ENCODE data around the gene CLTB.

The CLTB gene

GRCh38 chr5:176405656-176406435 is 10.5 kb downstream of the CLTB start:
- Histone ChIP-seq H3K27ac (no peak overlapping the region), H3K36me3 (replicated peaks) (peaks cover 14% of the 10 kb centered on the region), H3K27me3 (replicated peaks) (no peaks in the 10 kb centered on the region), H3K4me3 (ENCODE audit: low read depth, low read length) (no peak overlapping the region)
- in situ Hi-C loops (cut with HindIII; ENCODE audit: low pct_ligation_motif_present, low sequenced_read_pairs), result no loop called here
- DNase-seq, result no peak
- TF ChIP-seq, protein P1, sequence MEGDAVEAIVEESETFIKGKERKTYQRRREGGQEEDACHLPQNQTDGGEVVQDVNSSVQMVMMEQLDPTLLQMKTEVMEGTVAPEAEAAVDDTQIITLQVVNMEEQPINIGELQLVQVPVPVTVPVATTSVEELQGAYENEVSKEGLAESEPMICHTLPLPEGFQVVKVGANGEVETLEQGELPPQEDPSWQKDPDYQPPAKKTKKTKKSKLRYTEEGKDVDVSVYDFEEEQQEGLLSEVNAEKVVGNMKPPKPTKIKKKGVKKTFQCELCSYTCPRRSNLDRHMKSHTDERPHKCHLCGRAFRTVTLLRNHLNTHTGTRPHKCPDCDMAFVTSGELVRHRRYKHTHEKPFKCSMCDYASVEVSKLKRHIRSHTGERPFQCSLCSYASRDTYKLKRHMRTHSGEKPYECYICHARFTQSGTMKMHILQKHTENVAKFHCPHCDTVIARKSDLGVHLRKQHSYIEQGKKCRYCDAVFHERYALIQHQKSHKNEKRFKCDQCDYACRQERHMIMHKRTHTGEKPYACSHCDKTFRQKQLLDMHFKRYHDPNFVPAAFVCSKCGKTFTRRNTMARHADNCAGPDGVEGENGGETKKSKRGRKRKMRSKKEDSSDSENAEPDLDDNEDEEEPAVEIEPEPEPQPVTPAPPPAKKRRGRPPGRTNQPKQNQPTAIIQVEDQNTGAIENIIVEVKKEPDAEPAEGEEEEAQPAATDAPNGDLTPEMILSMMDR (IDR thresholded peaks at IDR 0.05; ENCODE audit: low read depth, low read length, missing control alignments), result peak; percentile 30

DNA sequence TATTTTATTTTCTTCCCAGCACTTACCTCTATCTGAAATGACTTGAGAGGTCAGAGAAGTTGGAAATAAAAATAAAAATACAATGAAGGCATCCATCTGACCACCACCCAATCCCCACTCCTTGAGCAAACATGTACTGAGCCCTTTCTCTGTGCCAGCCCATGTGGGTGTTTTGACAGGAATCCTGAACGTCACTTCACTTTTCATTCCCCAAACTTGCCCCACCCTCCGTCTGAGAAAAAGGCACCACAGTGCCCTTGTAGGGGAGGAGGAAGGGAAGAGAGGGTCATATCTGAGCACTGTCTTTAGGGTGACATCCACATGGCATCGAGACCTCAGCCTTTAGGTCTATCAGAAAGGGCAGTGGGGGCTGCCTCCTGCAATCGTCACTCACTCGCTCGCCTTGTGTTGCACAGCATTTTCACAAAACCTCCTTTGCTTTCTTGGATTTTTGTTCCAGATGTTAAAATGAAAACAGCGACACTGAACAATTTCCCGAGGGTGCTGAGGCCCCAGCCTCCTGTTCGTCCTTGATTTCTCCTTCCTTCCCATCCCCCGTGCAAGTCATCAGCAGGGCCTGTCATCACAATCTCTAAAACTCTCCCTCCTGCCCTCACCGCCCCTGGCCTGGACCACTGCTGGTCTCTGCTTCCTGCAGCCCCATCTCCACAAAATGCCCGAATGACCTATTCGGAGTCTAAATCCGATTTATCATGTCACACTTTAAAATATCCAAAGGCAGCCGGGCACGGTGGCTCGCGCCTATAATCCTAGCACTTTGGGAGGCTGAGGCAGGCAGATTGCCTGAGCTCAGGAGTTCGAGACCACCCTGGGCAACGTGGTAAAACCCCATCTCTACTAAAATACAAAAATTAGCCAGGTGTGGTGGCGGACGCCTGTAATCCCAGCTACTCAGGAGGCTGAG is 14.8 kb downstream of the CLTB start:
- in situ Hi-C loops (cut with HindIII; ENCODE audit: low pct_ligation_motif_present, low sequenced_read_pairs), result no loop called here
- peaks cover 9% of the 10 kb centered on the region for H3K36me3 ChIP-seq (replicated peaks)

GRCh38 chr5:176400382-176401156 is 15.8 kb downstream of the CLTB start:
- DNase-seq, result no peak
- Histone ChIP-seq H3K4me3 (ENCODE audit: low read depth, low read length) (no peak overlapping the region), H3K27ac (no peak overlapping the region), H3K36me3 (replicated peaks) (peaks cover 9% of the 10 kb centered on the region), H3K27me3 (replicated peaks) (no peaks in the 10 kb centered on the region)
- in situ Hi-C loops (cut with HindIII; ENCODE audit: low pct_ligation_motif_present, low sequenced_read_pairs), result no loop called here
- TF ChIP-seq, protein P1 (IDR thresholded peaks at IDR 0.05; ENCODE audit: low read depth, low read length, missing control alignments), result no peak

More for the DNA sequence above, 14.8 kb downstream of the CLTB start:
- Histone ChIP-seq H3K27me3 (replicated peaks) (no peaks in the 10 kb centered on the region), H3K27ac (no peak overlapping the region), H3K4me3 (ENCODE audit: low read depth, low read length) (no peak overlapping the region)
- TF ChIP-seq, protein P1 (IDR thresholded peaks at IDR 0.05; ENCODE audit: low read depth, low read length, missing control alignments), result no peak
- no peak for DNase-seq

- DNase-seq, result no peak
- TF ChIP-seq, protein P1 (IDR thresholded peaks at IDR 0.05; ENCODE audit: low read depth, low read length, missing control alignments), result no peak
- H3K4me3 ChIP-seq (ENCODE audit: low read depth, low read length), result no peak overlapping the region
- in situ Hi-C loops (cut with HindIII; ENCODE audit: low pct_ligation_motif_present, low sequenced_read_pairs), result no loop called here
- H3K27me3 ChIP-seq (replicated peaks), result no peaks in the 10 kb centered on the region
- no peak overlapping the region for H3K27ac ChIP-seq
- peaks cover 7% of the 10 kb centered on the region for H3K36me3 ChIP-seq (replicated peaks)
Measured at GRCh38 chr5:176397736-176398420, 18.5 kb downstream of the CLTB start.

- Histone ChIP-seq H3K4me3 (ENCODE audit: low read depth, low read length) (no peak overlapping the region), H3K27ac (no peak overlapping the region), H3K27me3 (replicated peaks) (no peaks in the 10 kb centered on the region), H3K36me3 (replicated peaks) (peaks cover 13% of the 10 kb centered on the region)
- DNase-seq, result no peak
- in situ Hi-C loops (cut with HindIII; ENCODE audit: low pct_ligation_motif_present, low sequenced_read_pairs), result no loop called here
- TF ChIP-seq, protein P1 (IDR thresholded peaks at IDR 0.05; ENCODE audit: low read depth, low read length, missing control alignments), result peak; percentile 9
Measured at GRCh38 chr5:176396330-176396729, 20.0 kb downstream of the CLTB start.
